GM12878 (cell line): ENCODE measurements around the gene RNF43. TPM values are rescaled to one million over a fixed set of nuclear protein-coding genes. Genes with fewer than 3 reads are reported as not detected.

Experiments
- ATAC-seq: fragments of 200-7000 bp; cut with Tn5 transposase; 3 replicates; pipeline ENCODE4 v1.9.1; 2020; ENCODE audit warnings: mild to moderate bottlenecking, moderate library complexity
- BruUV-seq: library from RNA; stranded (reverse); fragments of 400-500 nt; replicated peaks from 2 replicates; lab custom pipeline; 2021; lab: Mats Ljungman, UMichigan
- CTCF ChIA-PET: fragments of 300-600 bp; sonication (Branson Sonifier 250); formaldehyde crosslinking; extraction: SDS; loops from one replicate; lab custom pipeline; 2021; ENCODE audit warnings: inconsistent platforms; lab: Yijun Ruan, JAX
- POLR2A ChIA-PET: fragments of 350-600 bp; formaldehyde crosslinking; extraction: SDS; loops from one replicate; lab custom pipeline; 2021; ENCODE audit warnings: inconsistent platforms; lab: Charles Lee
- RAD21 ChIA-PET: fragments of 300-600 bp; sonication (Branson Sonifier 250); formaldehyde crosslinking; loops from one replicate; lab custom pipeline; 2023; ENCODE audit warnings: antibody characterized with exemption; ENCODE audit not compliant: unreplicated experiment; lab: Charles Lee
- SMC1A ChIA-PET: fragments of 300-600 bp; sonication (Branson Sonifier 250); formaldehyde crosslinking; loops from one replicate; lab custom pipeline; 2023; ENCODE audit not compliant: unreplicated experiment, uncharacterized antibody; lab: Charles Lee
- DNase-seq: peaks from one replicate; pipeline ENCODE4 v3.0.0-alpha.2; 2011; ENCODE audit warnings: low read depth, low spot score
- FAIRE-seq: peaks from 3 replicates; lab custom pipeline; 2011; peaks lifted over from hg19 to GRCh38; lab: Jason Lieb, UNC
- H2AFZ ChIP-seq: 2 replicates; pipeline ENCODE4 v1.6.0; 2011; ENCODE audit warnings: low read depth, low read length, control low read depth; ENCODE audit not compliant: control insufficient read depth
- H3K27ac ChIP-seq: 2 replicates; pipeline ENCODE4 v1.5.1; 2011; ENCODE audit warnings: control low read depth; ENCODE audit not compliant: control insufficient read depth, insufficient read depth
- H3K27me3 ChIP-seq, 2 experiments: replicated peaks in 1 of 2; 2 replicates each; pipeline versions ENCODE4 v1.6.0 to v1.6.1; 2011; ENCODE audit warnings: low read length in 1 of 2; ENCODE audit not compliant: control insufficient read depth in 2 of 2, insufficient read depth in 2 of 2
- H3K36me3 ChIP-seq, 2 experiments: 2 replicates each; pipeline ENCODE4 v1.5.1; 2011; ENCODE audit warnings: low read length in 1 of 2; ENCODE audit not compliant: control insufficient read depth in 2 of 2, insufficient read depth in 2 of 2
- H3K4me1 ChIP-seq: 2 replicates; pipeline ENCODE4 v1.6.1; 2011; ENCODE audit warnings: mild to moderate bottlenecking, low read length, moderate library complexity, mixed read lengths; ENCODE audit not compliant: control insufficient read depth, insufficient read depth
- H3K4me2 ChIP-seq: 2 replicates; pipeline ENCODE4 v1.6.0; 2011; ENCODE audit warnings: control low read depth; ENCODE audit not compliant: control insufficient read depth, insufficient read depth
- H3K4me3 ChIP-seq: fragments of 200-600 bp; sonication (generic); 2 replicates; pipeline ENCODE4 v1.5.1; 2016
- H3K79me2 ChIP-seq: 2 replicates; pipeline ENCODE4 v1.6.0; 2011; ENCODE audit warnings: low read length; ENCODE audit not compliant: control insufficient read depth, insufficient read depth
- H3K9ac ChIP-seq: 2 replicates; pipeline ENCODE4 v1.8.0; 2011; ENCODE audit warnings: low read length, control low read depth, mixed read lengths; ENCODE audit not compliant: control insufficient read depth, insufficient read depth
- H3K9me3 ChIP-seq: replicated peaks from 3 replicates; pipeline ENCODE4 v1.5.1; 2011; ENCODE audit warnings: mild to moderate bottlenecking, low read length; ENCODE audit not compliant: control insufficient read depth, insufficient read depth
- H4K20me1 ChIP-seq: 2 replicates; pipeline ENCODE4 v1.6.0; 2011; ENCODE audit not compliant: control insufficient read depth, insufficient read depth
- BRCA1 ChIP-seq: IDR thresholded peaks from 2 replicates; pipeline ENCODE4 v1.6.1; 2011; ENCODE audit warnings: low read depth, low read length, improper control_type of control experiment
- CBFB ChIP-seq: IDR thresholded peaks from 2 replicates; pipeline ENCODE4 v1.6.1; 2016; ENCODE audit warnings: antibody characterized with exemption, low read depth
- CEBPB ChIP-seq, 2 experiments: fragments of 150-350 bp in 1 of 2; IDR thresholded peaks; 2 replicates each; pipeline ENCODE4 v1.6.1; 2012 to 2014; ENCODE audit warnings: low read depth in 2 of 2, low read length in 2 of 2, borderline replicate concordance in 1 of 2, inconsistent platforms in 1 of 2
- CREM ChIP-seq: IDR thresholded peaks from 2 replicates; pipeline ENCODE4 v1.6.1; 2014; ENCODE audit warnings: antibody characterized with exemption, low read depth
- GABPA ChIP-seq: IDR thresholded peaks from 2 replicates; pipeline ENCODE4 v1.6.1; 2014; ENCODE audit warnings: antibody characterized with exemption, low read depth, mild to moderate bottlenecking, inconsistent platforms
- HCFC1 ChIP-seq: fragments of 150-350 bp; IDR thresholded peaks from 2 replicates; pipeline ENCODE4 v1.6.1; 2014; ENCODE audit warnings: low read length
- IKZF1 ChIP-seq: fragments of 450-650 bp; conservative IDR thresholded peaks from 2 replicates; pipeline ENCODE4 v1.6.1; 2017; ENCODE audit warnings: antibody characterized with exemption, mild to moderate bottlenecking
- IKZF2 ChIP-seq, 2 experiments: fragments of 450-650 bp; IDR thresholded peaks; 2 replicates each; pipeline ENCODE4 v1.6.1; 2017; ENCODE audit warnings: mild to moderate bottlenecking in 2 of 2, moderate library complexity in 2 of 2
- NFYA ChIP-seq: IDR thresholded peaks from 2 replicates; pipeline ENCODE4 v1.6.1; 2011; ENCODE audit warnings: low read depth, mild to moderate bottlenecking, low read length, improper control_type of control experiment, borderline replicate concordance
- WGBS: methylation state at CpG from one replicate; pipeline ENCODE4 v1.1.6; 2016; ENCODE audit warnings: low lambda C conversion rate; ENCODE audit not compliant: insufficient replicate concordance, insufficient coverage; ENCODE audit errors: missing lambda C conversion rate; 5-methylcytosine and 5-hydroxymethylcytosine counted together
- in situ Hi-C: fragments of 300-500 bp; cut with MboI; formaldehyde crosslinking; loops from 9 replicates; pipeline ENCODE4 v1.14.3; 2018; ENCODE audit warnings: mixed read lengths
- intact Hi-C: fragments of 100-400 bp; cut with micrococcal nuclease; formaldehyde crosslinking; loops from one replicate; pipeline ENCODE4 v1.14.2; 2022; ENCODE audit not compliant: unreplicated experiment
- polyA plus RNA-seq, 11 experiments: library from polyadenylated mRNA; depleted of rRNA in 4 of 11; unstranded in 6 of 11; stranded (reverse) in 5 of 11; fragments of >200 nt; fragmentation: Nextera tagmentation in 4 of 11; fragmentation: Illumina TruSeq in 1 of 11; extraction: Ambion mirVana in 4 of 11; extraction: Trizol in 1 of 11; gene quantifications; 1 replicate in 1 of 11; 2 replicates in 10 of 11; pipeline versions ENCODE4 v1.2.1 to v1.2.3, GENCODE V29; 2011 to 2016; ENCODE audit warnings: inconsistent platforms in 2 of 11, missing spikeins in 2 of 11, low read depth in 1 of 11
- total RNA-seq, 4 experiments: library from RNA; depleted of rRNA in 3 of 4; stranded (reverse); fragments of >200 nt in 3 of 4; fragmentation: Illumina TruSeq in 1 of 4; extraction: Trizol in 1 of 4; gene quantifications; 2 replicates each; pipeline versions ENCODE4 v1.2.1 to v1.2.3, GENCODE V29; 2013 to 2021

RNF43 gene
- total and polyA plus RNA-seq, 10 of the 15 experiments (the other 5 are each of a cell fraction or from before 2014, with no cell fraction given), result 1.2 to 16.7 (median 5.5) TPM

DNA sequence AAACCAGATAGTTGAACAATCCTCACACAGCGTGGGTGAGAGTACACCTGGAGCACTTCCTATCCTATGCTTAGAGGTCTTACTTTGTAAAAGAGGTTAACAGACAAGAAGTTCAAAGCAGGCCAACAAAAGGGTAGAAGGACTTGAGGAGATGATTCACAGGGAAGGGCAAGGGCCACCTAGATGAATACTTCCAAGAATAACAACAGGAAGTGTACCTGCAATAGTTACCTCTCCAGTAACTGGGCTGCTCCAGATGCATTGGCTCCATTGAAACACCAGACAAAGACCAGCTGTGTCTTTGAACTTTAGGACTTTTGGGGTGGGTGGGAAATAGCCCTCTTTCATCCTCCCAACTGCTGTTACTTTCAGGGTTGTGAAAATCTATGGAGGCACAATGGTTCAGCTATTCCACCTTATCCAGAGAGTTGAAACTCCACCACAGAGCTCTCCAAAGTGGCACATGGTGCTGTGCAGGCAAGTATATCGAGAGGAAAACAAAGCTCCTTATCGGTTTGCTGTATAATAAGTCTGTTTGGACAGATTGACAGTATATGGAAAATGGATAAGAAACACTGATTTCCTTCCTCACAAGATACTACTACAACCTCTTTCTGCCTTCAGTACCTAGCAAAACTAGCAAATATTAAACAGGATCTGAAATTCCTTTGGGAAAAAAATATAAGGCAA, 22.7 kb downstream of the RNF43 start:
- H3K9me3 ChIP-seq, result no peaks in the 10 kb centered on the region
- intact Hi-C loops, result no loop called here
- H3K4me3 ChIP-seq, result no peak overlapping the region
- peaks cover 1% of the 10 kb centered on the region; the same call in 1 of the 2 replicates for H3K79me2 ChIP-seq
- no peaks in the 10 kb centered on the region for H4K20me1 ChIP-seq
- FAIRE-seq, result no peak
- no TSS peak for BruUV-seq
- no peak overlapping the region for H2AFZ ChIP-seq
- no peaks in the 10 kb centered on the region for H3K36me3 ChIP-seq
- in situ Hi-C loops, result no loop called here
- no peak for DNase-seq
- H3K27ac ChIP-seq, result no peak overlapping the region
- TF ChIP-seq IKZF1, result no peak
- no peak for TF ChIP-seq GABPA
- TF ChIP-seq HCFC1, result no peak
- no peak for TF ChIP-seq IKZF2 (IDR thresholded peaks at IDR 0.05)
- TF ChIP-seq BRCA1, result no peak
- TF ChIP-seq CBFB, result no peak
- TF ChIP-seq CEBPB (IDR thresholded peaks at IDR 0.05; ENCODE audit: borderline replicate concordance in 1 of 2, low read depth in 2 of 2, low read length in 2 of 2), result no peak
- no peak for TF ChIP-seq NFYA
- no peak for TF ChIP-seq CREM
- H3K27me3 ChIP-seq, result no peaks in the 10 kb centered on the region
- no peak overlapping the region for H3K9ac ChIP-seq
- no peaks in the 10 kb centered on the region for H3K4me1 ChIP-seq
- ATAC-seq, result no peak
- POLR2A ChIA-PET, result interaction anchor here (0.7 to 1.4 kb wide), 5 partner anchors 10 to 21 kb away, joined by 3 to 5 read pairs (median 4); no protein-coding TSS in a partner anchor
- WGBS, result 41% methylated on average over 3 of the region's 3 CpGs
- CTCF ChIA-PET, result interaction anchor here (0.7 to 1.7 kb wide), 7 partner anchors 9 to 387 kb away, joined by 3 to 7 read pairs (median 4); partner anchors contain the start of genes RNF43 and SRSF1
- no peak overlapping the region for H3K4me2 ChIP-seq
- SMC1A ChIA-PET, result interaction anchor here (1.0 to 3.9 kb wide), 11 partner anchors 9 to 57 kb away, joined by 3 to 30 read pairs (median 4); no protein-coding TSS in a partner anchor
- RAD21 ChIA-PET, result interaction anchor here (0.6 to 1.0 kb wide), 2 partner anchors 23 to 143 kb away, joined by 3 read pairs; partner anchors contain the start of gene RNF43
